Fibroblast of skin of left biceps (primary cell): ENCODE measurements around the gene SPRR3.
"Not testable (repeated sequence)": the region's sequence is repeated elsewhere in the genome, so short reads cannot be mapped to it uniquely, and the experiment has no call there.

Source experiments
- DNase-seq, 2 experiments: peaks; one replicate each; pipeline ENCODE4 v3.0.0-alpha.2; 2013; ENCODE audit warnings: low read depth in 2 of 2

The SPRR3 gene

DNA sequence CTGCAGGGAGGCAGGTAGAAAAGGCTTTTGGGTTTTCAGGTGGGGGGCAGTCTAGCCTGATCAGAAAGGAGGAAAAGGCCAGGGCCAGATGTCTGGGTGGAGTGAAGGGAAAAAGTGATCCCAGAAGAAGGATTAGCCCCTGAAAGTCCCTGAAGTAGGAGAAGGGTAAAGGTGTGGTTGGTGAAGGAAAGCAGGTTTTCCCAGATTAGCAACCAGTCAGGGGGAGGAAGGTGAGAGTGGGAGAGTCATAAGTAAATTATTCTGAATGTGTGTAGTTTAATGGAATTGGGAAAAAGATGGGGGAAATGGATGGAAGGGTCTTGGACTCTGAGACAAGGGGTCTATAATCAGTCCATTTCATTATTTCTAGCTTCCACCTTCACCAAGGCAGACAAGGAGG, 18.3 kb upstream of the SPRR3 start:
- no peak for DNase-seq

DNA sequence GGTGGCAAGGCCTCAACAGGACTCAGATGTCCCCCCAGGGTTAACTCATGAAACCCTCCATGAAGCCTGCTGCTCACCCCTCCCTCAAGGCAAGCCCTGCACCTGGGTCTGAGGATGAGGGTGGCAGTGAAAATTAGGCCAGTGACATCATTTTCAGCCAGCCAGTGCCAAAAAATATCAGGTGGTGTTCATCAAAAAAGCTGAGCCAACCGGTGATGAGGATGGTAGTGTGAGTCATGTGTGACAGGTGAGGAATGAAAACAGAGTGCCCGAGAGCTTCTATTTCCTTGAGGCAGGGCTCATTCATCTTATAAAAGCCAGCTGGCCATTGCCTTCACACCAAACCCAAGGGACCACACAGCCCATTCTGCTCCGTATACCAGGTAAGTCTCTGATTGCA, 17.8 kb upstream of the SPRR3 start, which contains the start of gene SPRR1A:
TSS of gene SPRR1A (plus strand) at position 339 of the 400 bp plus-strand sequence. CDS start 1,150 bp downstream, outside the sequence.
- DNase-seq = no peak

DNA sequence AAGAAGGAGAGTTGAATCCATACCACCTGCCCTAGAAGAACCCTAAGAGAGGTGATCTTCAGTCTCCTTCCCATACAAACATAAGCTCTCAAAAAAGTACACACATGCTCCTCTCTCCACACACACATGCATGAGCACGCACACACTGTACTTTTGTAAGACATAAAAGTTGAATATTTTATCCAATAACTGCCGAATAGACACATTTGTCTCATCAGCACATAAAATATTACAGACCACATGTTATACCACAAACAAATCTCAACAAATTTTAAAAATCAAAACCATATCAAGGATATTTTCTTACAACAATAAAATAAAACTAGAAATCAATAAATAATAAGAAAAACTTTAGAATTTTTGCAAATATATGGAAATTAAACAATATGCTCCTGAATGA, 15.0 kb upstream of the SPRR3 start:
- DNase-seq = no peak

DNA sequence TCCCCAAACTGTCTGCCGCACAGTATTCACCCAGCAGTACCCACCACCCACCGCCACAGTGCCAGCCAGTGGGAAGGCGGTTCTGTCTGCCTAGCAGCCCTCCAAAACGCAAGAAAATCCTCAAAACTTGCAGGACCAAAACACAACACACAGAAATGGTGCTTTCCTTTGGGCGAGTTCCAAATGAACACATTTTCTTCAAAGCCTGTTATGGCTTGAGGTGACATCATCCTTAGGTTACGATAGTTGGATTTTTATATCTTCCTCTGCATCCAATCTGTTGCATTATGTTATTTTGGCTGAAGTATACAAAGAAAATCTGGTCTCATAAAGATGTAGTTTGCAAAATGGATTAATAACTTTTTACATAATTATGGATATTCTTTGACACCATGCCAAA, 8.4 kb upstream of the SPRR3 start:
- DNase-seq = no peak

DNA sequence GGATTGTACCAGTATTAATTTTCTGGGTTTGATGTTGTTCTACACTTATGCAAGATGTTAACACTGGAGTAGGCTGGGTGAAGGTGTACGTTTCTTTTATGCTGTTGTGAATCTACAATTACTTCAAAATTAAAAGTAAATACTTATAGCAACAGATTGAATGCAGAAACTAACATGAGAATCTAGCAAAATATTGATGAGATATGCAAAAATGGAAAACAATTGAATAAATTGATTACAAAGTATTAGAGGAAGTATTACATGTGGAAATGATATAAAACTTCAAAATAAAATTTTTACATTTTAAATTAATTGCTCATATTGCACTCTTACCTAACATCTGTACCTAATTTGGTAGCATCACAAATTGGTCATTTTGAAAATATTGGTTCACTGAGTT, 5.7 kb upstream of the SPRR3 start:
- no peak for DNase-seq

DNA sequence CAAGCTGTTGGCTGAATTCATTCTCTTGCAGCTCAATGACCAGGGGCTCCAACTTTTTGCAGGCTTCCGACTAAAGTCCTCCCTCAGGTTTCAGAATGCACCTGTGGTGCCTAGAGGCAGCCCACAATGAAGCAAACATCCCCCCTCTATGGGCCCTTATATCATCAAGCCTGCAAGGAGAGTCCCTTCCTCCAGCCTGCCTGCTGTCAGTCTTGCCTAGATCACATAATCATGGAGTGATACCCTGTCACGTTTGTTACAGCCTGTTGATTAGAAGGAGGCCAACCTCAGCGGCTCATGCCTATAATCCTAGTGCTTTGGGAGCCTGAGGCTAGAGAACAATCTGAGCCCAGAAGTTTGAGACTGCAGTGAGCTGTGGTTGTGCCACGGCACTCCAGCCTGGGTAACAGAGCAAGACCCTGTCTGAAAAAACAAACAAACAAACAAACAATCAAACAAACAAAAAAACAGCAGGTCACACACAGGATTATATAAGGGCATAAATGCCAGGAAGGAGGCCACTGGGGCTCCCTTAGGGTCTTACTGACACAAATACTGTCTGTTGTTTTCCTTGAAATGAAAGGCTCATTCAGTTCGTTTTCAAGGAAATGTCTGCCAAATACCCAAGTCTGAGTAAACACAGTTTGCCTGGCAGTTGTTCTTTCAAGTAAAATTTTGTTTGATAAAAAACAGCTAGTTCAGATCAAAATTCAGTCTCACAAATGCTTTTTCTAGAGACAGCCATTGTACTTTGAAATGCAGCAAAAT, 4.7 kb upstream of the SPRR3 start:
- no peak for DNase-seq

DNA sequence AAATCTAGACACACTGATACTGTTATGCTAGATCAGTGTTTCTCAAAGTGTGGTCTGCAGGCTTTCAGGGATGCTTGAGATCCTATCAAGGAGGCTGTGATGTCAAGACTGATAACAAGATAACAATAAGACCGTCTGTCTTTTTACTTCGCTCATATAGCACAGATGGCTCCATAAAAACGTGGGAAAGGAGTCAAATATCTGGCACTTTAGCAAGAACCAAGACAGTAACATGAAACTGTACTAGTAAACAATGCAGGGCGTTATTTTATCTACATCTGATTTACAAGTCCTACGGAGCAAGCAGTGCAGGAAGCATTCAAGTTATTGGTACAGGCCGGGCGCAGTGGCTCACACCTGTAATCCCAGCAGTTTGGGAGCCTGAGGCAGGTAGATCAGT, 3.6 kb upstream of the SPRR3 start:
- no peak for DNase-seq

DNA sequence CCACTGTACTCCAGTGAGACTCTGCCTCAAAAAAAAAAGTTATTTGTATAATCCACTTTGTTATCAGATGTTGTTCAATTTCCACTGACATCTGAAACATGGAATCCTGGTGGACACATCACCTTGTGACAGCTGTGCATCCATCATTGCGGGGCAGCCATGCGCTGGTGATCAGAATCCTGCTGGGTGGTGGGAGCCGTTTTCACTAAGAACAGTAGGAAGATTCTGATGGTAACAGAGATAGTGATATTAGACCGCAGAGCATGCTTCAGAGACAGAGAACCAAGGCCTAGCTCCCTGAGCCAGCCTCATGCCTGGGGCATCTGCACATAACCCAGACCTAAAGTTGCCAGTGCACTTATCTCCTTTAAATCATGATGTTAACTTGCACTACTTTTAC, 3.1 kb upstream of the SPRR3 start:
- no peak for DNase-seq

DNA sequence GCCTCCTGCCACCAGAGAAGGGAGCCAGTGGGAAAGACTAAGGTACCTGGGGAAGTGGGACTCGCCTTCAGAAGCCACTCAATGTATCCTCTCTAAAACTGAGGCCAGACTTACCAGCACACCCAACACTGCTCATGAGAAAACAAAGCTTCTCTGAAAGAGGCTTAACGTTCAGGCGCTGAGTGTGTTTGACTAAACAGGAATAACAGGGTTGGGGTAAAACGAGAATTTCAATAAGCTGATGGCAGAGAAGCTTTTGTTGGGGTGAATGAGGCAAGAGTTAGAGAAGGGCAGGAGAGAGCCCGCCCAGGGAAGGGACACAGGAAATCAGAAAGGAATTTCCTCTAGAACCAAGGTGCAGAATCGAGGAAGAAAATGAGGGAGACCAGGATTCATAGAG, 1.7 kb upstream of the SPRR3 start:
- no peak for DNase-seq

DNA sequence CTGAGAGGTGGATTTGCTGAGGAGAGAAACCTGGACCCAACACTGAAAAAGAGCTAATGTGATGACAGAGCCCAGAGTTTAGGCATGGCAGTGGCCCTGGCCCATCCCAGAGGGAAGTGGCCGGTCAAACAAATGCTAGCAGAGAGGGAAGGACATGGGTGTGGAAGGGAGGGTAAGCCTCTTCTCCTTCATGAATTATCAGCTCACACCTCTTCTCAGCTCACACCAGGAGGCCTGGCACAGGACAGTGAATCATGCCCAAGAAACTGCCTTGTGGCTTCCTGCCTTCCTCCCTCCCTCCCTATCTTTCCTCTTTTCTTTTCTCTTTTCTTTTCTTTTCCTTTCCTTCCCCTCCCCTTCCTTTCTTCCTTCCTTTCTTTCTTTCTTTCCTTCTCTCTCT, 1.3 kb upstream of the SPRR3 start:
- no peak for DNase-seq

DNA sequence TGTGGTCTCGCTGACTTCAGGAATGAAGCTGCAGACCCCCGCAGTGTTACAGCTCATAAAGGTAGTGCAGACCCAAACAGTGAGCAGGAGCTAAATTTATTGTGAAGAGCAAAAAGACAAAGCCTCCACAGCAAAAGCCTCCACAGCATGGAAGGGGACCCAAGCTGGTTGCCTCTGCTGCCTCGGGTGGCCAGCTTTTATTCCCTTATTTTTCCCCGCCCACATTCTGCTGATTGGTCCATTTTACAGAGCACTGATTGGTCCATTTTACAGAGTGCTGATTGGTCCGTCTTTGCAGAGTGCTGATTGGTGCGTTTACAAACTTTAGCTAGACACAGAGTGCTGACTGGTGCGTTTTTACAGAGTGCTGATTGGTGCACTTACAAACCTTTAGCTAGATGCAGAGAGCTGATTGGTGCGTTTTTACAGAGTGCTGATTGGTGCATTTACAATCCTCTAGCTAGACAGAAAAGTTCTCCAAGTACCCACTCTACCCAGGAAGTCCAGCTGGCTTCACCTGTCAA, 9.7 kb downstream of the SPRR3 start:
- not testable (repeated sequence) for DNase-seq

DNA sequence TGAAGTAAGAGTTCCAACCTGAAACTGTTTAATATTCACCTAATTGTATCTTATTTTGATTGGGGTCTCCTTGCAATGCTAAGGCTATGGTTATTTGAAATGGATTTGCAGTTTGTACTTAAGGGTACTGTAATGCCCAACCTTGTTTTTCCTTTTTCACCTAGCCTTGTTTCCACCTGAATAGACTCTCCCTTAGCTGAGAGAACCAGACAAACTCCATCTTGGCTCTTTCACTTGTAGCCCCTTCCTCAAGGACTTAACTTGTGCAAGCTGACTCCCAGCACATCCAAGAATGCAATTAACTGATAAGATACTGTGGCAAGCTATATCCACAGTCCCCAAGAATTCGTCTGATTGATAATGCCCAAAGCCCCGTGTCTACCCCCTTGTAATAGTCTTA, 20.3 kb downstream of the SPRR3 start:
- DNase-seq = not testable (repeated sequence)

DNA sequence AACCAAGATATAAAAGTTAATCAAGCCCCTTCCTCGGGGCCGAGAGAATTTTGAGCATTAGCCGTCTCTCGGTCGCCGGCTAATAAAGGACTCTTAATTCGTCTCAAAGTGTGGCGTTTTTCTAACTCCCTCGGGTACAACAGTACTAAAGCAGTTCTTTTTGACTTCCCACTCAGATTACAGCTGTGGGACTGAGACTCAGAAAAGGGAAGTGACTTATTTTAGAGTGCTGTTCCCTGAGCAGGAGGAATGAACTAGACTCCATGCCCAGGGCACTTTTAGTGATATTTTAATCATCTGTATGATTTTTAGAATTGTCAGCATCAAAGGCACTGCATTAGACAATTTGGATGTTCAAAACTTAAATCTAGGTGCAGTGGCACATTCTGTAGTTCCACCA, 20.8 kb downstream of the SPRR3 start:
- not testable (repeated sequence) for DNase-seq

DNA sequence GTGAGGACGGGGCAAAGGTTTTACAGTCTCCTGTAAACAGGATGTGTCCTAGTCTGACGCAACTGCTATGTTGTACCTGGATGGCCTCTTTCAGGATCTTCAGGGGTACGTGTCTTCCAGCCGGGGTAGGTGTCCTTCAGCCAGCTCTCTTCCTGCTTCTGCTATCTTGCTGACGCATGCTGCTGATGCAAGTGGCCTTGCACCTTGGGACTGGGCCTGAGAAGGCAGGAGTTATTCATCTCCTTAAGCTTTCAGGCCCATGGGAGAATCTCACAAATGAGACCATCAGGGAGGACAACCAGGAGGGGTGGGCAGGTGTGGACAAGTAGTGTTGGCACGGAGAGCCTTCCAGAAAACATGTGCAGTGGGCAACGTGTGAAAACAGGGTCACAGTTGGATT, 21.6 kb downstream of the SPRR3 start:
- DNase-seq = no peak

DNA sequence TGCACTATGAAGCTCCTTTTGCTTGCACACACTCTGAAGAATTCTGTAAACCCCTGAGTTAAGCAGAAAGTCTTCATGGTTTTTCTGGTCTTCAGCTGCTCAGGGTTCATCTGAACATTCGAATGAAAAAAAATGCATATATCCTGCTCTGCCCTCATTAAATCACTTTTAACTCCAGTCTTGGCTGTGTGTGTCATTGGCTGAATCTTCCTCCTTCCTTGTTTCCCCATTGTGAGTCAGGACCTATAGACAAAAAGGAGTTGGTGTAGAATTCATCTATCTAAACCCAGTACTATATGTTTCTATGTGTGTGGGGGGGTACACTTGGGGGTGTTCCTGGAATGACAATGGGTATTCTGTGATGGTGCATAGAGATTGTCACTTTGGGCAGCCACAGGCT, 22.9 kb downstream of the SPRR3 start:
- DNase-seq = no peak

DNA sequence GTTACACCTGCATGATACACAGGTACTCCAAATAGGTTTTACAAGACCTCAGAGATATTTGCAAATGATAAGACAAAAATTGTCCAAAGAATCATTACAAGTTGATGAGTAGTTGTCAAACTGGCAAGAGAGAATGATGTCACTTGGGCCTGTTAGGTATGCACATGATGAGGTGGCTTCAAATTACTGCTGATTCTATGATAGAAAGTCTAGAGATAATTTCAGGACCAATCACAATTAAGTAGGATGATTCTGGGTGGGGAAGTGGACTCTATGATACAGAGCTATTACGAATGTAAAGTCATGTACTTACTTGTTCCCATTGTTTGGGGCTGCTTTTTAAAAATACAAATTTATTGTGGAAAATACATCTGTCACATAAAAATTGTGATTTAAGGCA, 24.2 kb downstream of the SPRR3 start:
- no peak for DNase-seq

DNA sequence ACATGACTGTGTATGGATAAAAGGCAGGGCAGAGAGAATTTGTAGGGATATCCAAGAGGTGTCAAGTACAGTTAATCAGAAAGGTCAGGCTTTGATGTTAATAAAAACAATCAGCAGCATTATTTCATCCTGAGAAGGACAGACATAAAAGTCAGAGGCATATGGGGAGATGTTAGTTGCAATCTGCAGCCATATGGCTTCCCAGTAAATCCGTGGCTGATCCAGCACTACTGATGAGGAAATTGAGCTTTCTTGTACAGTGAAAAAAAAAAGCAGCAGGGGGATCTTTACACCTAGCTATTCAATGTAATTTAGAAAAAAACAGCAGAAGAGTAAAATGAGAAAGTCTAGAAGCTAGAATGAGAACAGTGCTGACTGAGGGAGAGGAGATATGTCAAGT, 27.2 kb downstream of the SPRR3 start:
- DNase-seq = no peak

DNA sequence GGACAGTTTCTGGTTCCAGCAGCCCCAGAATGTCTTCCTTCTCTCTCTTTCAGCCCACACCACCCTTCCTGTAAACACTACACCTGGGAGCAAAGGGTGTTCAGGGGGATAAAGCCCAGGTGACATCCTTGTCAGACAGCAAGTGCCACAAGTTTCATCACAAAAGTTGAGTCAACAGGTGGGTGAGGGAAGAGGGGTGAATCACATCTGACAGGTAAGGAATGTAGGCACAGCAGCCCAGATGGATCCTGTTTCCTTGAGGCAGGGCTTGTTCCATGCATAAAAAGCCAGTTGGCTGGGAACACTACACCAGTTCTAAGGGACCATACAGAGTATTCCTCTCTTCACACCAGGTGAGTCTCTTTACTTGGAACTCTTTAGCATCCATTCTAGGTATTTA, 29.3 kb downstream of the SPRR3 start, which contains the start of gene SPRR1B:
TSS of gene SPRR1B (plus strand) at position 309 of the 400 bp plus-strand sequence. CDS start 1,143 bp downstream, outside the sequence.
- no peak for DNase-seq

DNA sequence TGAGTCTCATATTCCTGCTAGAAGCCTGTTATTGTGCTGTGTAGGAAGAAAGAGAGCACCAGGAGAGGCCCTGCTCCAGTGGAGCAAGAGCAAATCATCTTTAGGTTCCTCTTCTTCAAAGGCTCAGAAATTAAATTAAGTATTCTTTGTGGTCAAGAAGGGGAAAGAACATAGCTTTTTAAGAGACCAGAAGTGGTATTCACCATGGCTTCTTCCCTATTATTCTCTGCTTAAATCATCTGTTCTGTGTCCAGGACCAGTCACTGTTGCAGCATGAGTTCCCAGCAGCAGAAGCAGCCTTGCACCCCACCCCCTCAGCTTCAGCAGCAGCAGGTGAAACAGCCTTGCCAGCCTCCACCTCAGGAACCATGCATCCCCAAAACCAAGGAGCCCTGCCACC, 30.5 kb downstream of the SPRR3 start:
- DNase-seq = no peak

DNA sequence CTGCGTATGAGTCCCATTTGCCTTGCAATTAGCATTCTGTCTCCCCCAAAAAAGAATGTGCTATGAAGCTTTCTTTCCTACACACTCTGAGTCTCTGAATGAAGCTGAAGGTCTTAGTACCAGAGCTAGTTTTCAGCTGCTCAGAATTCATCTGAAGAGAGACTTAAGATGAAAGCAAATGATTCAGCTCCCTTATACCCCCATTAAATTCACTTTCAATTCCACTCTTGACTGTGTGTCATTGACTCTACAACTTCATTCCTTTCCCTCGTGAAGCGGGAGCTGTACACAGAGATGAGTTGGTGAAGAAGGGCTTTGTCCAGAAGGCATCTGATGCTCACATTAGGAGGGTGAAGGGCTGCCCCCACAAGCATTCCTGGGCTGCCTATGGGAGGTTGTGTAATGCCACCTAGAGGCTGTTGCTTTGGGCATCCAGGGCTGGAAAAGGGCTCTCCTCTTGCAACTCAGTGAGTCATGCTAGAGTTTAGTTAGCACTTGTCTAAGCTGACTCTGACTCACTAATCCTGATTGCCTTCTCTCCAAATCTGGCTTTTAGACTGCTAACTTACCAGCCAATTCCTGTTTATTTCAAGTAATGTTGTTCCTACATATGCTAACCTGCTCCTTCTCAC, 31.2 kb downstream of the SPRR3 start:
- no peak for DNase-seq

DNA sequence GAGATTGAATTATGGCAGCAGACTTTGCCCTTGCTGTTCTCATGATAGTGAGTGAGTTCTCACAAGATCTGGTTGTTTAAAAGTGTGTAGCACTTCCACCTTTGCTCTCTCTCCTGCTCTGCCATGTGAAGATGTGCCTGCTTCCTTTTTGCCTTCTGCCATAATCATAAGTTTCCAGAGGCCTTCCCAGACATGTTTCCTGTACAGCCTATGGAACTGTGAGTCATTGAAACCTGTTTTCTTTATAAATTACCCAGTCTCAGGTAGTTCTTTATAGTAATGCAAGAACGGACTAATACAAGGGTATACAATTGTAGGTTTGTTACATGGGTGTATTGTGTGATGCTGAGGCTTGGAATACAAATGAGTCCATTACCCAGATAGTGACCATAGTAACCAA, 33.7 kb downstream of the SPRR3 start:
- DNase-seq = no peak

DNA sequence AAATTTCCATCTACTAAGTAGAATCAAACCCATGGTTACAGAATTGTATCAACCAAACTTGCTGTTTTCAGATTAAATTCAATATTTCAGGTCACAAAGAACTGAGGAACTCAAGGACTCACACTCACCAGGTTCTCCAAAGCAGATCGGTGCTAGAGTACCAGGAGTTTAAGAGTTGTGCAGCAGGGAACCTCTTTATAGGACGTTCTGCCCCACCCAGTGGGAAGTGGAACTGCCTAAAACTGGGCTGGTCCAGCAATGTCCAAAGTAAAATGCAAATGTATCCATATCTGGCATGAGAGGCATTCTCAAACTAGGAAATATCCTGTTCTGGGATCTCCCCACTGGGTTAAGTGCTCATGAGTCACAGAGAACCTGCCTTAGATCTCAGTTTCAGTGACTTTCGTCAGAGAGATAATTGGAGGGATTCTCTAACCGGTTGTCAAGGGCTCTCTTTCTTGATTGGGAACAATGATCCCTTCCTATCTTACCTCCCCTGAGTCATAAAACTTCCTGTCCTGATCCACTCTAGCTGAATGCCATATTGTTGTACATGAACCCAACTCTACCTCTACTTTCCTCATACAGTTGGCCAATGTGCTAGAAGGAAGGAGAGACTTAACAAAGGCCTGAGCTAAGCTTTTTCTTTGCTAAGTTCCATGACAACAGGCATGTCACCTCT, 39.5 kb downstream of the SPRR3 start, which contains the start of gene SPRR2D:
TSS of gene SPRR2D (minus strand) at position 171 of the 682 bp plus-strand sequence. CDS start 774 bp downstream, outside the sequence.
- no peak for DNase-seq
